Stimulated activated effector memory CD8-positive, alpha-beta T cell treated with anti-CD3 and anti-CD28 coated beads, Interleukin-12 subunit alpha, Interleukin-12 subunit beta, amount 100 ng/mL, for 72 hours (primary cell): ENCODE data around the gene DDR2.
A peak's percentile ranks its signal among the peaks of the same experiment; 100 is the strongest.

Experiments
- ATAC-seq: fragments of 150-1000 bp; cut with Tn5 transposase; 2 replicates; pipeline ENCODE4 v1.10.0; 2021
- DNase-seq, 2 donors: peaks; one replicate each; pipeline ENCODE4 v3.0.0; 2021 to 2022; ENCODE audit warnings: low spot score in 2 of 2
- H3K27ac Mint-ChIP-seq: one replicate; pipeline ENCODE4 v1.8.0; 2022; ENCODE audit warnings: mild to moderate bottlenecking, mixed read lengths
- H3K36me3 Mint-ChIP-seq: one replicate; pipeline ENCODE4 v1.8.0; 2022; ENCODE audit warnings: mild to moderate bottlenecking, mixed read lengths
- H3K4me1 Mint-ChIP-seq: one replicate; pipeline ENCODE4 v1.8.0; 2022; ENCODE audit warnings: mixed read lengths
- H3K4me3 Mint-ChIP-seq: one replicate; pipeline ENCODE4 v1.8.0; 2022; ENCODE audit warnings: mild to moderate bottlenecking, mixed read lengths
- H3K9me3 Mint-ChIP-seq: one replicate; pipeline ENCODE4 v1.8.0; 2022; ENCODE audit warnings: mixed read lengths

DDR2 gene

DNA sequence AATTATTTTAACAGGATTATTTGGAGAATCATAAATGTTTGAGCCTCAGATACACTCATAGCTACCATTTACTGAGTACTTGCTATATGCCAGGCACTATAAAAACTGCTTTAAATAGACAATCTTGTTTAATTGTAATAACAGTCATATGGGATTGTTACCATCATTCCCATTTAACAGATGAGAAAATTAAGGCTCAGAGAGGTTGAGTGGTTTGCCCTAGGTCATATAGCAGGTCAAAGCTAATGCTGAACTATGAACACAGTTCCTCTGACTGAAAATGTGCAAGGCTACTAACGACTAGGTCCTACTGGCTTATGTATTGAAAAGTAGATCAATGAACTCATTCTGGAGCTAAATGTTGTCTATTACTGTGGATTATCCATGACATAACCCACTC, 63.4 kb downstream of the DDR2 start:
- H3K9me3 Mint-ChIP-seq = no peaks in the 10 kb centered on the region
- no peaks in the 10 kb centered on the region for H3K36me3 Mint-ChIP-seq
- peaks cover 5% of the 10 kb centered on the region for H3K4me1 Mint-ChIP-seq
- no peak for DNase-seq
- H3K27ac Mint-ChIP-seq = no peak overlapping the region
- ATAC-seq = no peak
- H3K4me3 Mint-ChIP-seq = no peak overlapping the region

DNA sequence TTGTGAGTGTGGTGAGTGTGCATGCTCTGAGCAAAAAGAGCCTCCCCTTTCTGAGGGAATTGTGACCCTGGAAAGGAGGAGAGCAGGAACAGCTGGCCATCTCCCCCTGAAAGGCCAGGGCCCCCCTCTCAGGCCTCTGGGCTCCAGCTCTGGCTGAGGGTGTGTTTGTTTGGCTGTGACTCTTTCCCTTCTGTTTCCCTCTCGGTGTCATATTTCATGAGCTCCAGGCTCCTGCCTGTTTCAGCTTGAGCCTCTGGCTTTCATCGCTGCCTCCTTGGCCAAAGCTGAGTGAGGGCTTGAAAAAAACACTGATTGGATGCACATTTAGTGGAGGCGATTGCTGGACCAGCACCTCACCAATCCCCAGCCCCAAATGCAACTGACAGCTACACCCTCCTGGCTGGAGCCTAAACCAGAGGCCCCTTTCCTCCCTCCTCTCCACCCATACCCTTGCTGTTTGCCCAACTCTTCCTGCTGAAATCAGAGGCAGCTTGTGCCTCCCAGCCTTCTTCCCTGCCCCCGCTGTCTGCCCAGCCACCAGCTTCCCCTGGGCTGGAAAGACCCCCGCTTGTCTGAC, 64.1 kb downstream of the DDR2 start:
- H3K4me1 Mint-ChIP-seq = no peaks in the 10 kb centered on the region
- ATAC-seq (no peak), DNase-seq (no peak)
- no peak overlapping the region for H3K27ac Mint-ChIP-seq
- no peak overlapping the region for H3K4me3 Mint-ChIP-seq
- H3K36me3 Mint-ChIP-seq = no peaks in the 10 kb centered on the region
- H3K9me3 Mint-ChIP-seq = no peaks in the 10 kb centered on the region

DNA sequence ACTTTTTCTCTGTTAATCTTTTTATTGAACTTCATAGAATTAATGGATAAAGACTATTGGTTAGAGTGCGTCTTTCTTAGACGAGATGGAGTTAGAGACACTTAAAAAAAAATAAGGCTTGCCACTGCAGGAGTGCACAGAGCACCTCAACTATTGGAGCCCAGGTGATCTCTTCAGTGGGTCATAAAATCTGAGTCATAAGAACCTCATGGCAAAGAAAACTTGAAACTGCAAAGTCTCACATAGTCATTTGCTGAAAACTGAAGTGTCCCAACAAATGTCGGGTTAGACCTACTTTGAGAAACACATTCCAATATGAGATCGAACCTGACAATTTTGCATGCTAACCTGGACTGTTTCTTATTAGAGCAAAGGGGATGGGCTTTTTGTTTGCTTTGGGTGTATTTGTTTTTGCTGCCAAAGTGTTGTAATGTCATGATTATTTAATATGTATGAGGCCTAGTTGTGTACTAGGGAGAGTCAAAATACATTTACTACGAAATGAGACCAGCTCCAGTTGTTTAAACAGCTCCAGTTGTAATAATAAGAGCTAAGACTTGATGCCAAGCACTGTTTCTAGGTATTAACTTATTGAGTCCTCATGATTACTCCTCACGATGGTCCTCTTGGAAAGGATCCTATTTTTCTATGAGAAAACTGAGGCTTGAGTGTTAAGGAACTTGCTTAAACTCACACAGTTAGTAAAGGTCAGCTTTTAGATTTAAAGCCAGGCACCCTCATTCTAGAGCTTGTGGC, 65.1 kb downstream of the DDR2 start:
- H3K9me3 Mint-ChIP-seq = no peaks in the 10 kb centered on the region
- H3K4me1 Mint-ChIP-seq = no peaks in the 10 kb centered on the region
- ATAC-seq (no peak), DNase-seq (no peak)
- no peak overlapping the region for H3K27ac Mint-ChIP-seq
- H3K36me3 Mint-ChIP-seq = no peaks in the 10 kb centered on the region
- no peak overlapping the region for H3K4me3 Mint-ChIP-seq

DNA sequence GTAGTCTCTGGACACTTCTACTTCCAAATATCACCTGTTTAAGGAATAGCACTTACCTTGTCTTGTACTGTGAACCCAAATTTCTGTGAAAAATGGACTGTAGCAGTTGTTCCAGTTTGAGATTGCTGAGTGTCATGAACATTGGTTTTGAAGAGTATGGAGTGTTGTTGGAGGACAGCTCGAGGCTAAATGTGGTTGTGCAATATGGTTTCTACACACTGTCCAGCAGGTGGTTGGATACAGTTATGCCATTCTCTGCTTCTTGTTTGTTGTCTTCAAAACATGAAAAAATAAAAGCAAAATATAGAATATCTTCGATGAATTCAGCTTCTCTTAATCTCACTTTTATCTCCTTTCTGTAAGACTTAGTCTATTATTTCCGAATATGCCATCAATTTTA, 67.1 kb downstream of the DDR2 start:
- H3K4me1 Mint-ChIP-seq = no peaks in the 10 kb centered on the region
- ATAC-seq (no peak), DNase-seq (no peak)
- no peaks in the 10 kb centered on the region for H3K9me3 Mint-ChIP-seq
- H3K4me3 Mint-ChIP-seq = no peak overlapping the region
- H3K36me3 Mint-ChIP-seq = no peaks in the 10 kb centered on the region
- no peak overlapping the region for H3K27ac Mint-ChIP-seq

DNA sequence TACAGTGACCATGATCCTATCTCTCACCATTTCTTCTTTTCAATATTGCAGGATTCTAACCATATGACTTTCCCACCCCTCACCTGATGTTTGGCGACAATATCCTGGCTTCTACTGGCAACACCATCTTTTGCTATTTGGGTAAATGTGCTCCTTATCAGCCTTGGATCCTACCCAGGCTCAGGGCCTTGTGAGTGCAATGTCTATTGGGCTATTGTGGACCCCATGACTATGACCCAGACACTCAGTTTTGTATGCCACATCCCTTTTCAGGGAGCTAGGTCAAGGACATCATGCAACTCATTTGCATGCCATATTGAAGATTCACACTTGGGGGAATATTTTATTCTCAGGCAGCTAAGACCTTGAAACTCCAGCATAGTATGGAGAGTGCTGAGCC, 67.9 kb downstream of the DDR2 start:
- H3K4me3 Mint-ChIP-seq = no peak overlapping the region
- no peak for DNase-seq
- ATAC-seq = no peak
- H3K9me3 Mint-ChIP-seq = no peaks in the 10 kb centered on the region
- no peak overlapping the region for H3K27ac Mint-ChIP-seq
- H3K4me1 Mint-ChIP-seq = no peaks in the 10 kb centered on the region
- no peaks in the 10 kb centered on the region for H3K36me3 Mint-ChIP-seq

DNA sequence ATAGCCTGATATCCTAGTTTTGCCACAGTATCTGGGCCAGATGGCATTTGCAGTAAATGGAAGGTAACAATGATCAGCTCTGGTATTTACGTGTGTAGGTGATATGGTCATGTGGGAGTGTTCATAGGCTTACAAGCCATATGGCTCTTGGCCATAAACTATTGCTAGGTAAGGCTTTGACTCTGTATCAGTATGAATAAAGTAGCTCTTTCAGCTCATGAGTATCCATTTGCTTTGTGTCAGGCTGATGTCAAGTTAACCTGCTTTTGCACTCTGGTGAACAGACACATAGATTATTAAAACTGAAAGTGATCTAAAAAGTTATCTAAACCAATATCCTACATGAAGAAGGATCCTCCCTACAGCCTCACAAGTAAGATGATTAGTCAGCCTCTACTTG, 69.0 kb downstream of the DDR2 start:
- H3K9me3 Mint-ChIP-seq = no peaks in the 10 kb centered on the region

DNA sequence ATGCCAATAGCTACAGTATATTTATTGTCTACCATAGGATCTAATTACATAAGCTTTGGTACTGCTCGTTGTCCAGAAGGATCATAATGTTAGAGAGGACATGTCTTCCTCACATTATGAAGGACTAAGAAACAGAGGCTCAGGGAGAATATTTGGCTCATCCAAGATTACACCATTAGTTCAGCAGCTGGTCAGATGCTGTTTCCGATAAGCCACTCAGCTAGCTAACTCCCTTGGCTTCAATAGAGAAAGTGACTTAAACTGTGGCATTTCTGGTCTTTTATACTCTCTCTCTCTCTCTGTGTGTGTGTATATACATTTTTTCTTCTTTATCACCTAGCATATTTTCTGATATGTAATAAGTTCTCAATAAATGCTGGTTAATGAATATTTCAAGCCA, 70.4 kb downstream of the DDR2 start:
- no peak overlapping the region for H3K4me3 Mint-ChIP-seq
- DNase-seq = no peak
- H3K9me3 Mint-ChIP-seq = no peaks in the 10 kb centered on the region
- no peaks in the 10 kb centered on the region for H3K36me3 Mint-ChIP-seq
- H3K27ac Mint-ChIP-seq = no peak overlapping the region
- no peak for ATAC-seq
- no peaks in the 10 kb centered on the region for H3K4me1 Mint-ChIP-seq

More for the DNA sequence above, 69.0 kb downstream of the DDR2 start:
- DNase-seq = no peak
- peak; percentile 60 for ATAC-seq
- H3K27ac Mint-ChIP-seq = no peak overlapping the region
- no peak overlapping the region for H3K4me3 Mint-ChIP-seq
- no peaks in the 10 kb centered on the region for H3K4me1 Mint-ChIP-seq
- no peaks in the 10 kb centered on the region for H3K36me3 Mint-ChIP-seq

DNA sequence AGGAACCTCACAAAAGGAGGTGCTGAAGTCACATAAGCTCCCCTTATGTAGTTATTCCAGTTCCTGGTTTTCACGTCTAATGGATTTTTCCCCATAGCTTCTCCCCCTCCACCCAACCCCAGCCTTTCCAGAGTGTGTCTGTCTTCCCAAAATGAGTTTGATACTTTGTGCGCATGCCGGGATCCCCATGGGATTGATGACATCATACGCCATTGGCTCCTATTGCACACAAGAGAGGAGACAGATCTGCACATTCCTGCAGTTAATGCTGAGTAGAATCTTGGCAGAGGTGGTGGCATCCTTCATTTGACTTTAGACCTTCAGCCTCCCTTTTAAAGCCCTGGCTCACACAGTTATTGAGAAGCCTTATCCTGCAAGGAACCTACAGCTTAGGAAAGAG, 71.4 kb downstream of the DDR2 start:
- ATAC-seq (no peak), DNase-seq (no peak)
- Mint-ChIP-seq H3K36me3 (no peaks in the 10 kb centered on the region), H3K4me1 (no peaks in the 10 kb centered on the region), H3K4me3 (no peak overlapping the region), H3K9me3 (no peaks in the 10 kb centered on the region), H3K27ac (no peak overlapping the region)

DNA sequence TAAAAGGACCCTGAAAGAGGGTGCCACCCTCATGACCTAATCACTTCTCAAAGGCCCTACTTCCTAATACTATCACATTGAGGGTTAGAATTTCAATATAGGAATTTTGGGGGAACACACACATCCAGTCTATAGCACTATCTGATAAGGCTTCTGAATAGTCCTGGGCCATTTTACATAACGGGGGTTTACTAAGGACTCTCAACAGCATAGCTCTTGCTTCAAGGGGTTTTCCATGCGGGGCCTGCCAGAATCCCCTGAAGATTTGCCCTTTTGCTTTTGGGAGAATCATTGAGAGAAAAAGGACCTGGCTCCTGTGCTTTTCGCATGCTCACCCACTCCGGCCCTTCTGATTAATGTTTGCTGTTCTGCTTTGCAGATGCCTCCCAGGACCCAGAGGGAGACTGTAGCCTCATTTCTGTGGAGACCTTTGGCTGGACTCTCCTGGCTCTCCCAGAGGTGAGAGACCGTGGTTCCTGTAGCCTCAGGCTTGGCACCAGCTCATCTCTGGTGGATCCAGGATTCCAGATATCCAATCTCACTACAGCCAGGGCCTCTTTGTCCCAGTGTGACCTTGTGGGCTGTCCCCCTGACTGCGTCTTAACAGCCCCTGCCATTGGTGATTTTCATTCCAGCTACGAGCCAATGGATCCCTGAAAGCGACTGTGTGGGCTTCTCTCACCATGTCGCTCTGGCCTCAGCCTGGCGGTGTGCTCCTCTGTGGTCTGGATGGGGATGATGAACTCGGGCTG, 72.6 kb downstream of the DDR2 start:
- no peaks in the 10 kb centered on the region for H3K4me1 Mint-ChIP-seq
- no peak for ATAC-seq
- H3K4me3 Mint-ChIP-seq = no peak overlapping the region
- no peak for DNase-seq
- H3K27ac Mint-ChIP-seq = no peak overlapping the region
- no peaks in the 10 kb centered on the region for H3K36me3 Mint-ChIP-seq
- no peaks in the 10 kb centered on the region for H3K9me3 Mint-ChIP-seq

DNA sequence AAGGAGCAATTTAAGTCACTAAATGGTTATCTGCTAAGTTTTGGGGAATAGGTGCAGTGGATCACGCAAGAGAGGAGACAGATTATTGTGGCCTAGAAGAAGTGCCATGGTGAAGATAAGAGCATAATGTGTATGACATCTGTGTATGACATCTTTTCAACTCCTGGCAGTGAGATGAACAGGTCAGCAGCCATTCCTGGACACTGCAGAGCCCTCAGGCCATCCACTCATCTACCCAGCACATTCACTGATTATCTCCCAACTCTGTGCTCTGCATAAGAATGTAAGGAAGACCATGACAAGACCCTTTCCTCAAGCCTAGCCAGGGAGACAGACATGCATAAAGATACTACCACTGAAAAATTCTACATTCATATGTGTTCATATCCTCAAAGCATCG, 73.7 kb downstream of the DDR2 start:
- H3K36me3 Mint-ChIP-seq = no peaks in the 10 kb centered on the region
- ATAC-seq = no peak
- no peak for DNase-seq
- no peaks in the 10 kb centered on the region for H3K9me3 Mint-ChIP-seq
- H3K4me3 Mint-ChIP-seq = no peak overlapping the region
- no peak overlapping the region for H3K27ac Mint-ChIP-seq
- H3K4me1 Mint-ChIP-seq = no peaks in the 10 kb centered on the region

DNA sequence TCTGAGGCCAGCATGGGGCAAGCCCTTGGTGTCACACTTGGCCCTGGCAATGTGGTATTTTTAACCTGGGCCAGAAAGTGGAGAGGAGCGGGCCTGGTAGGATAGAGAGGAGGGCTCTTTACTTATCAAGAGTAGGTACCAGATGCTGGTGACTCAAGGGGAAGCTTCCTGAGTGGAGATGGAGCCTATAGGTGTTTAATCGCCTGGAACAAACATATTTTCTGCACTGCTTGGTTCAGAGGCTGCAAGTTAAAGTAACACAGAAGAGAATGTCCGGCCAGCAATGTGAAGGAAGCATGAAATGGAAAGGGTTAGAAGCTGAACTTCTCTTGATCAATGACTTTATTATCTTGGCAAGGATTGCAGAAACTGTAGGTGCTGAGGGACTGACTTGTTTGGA, 74.3 kb downstream of the DDR2 start:
- ATAC-seq = no peak
- no peaks in the 10 kb centered on the region for H3K9me3 Mint-ChIP-seq
- no peaks in the 10 kb centered on the region for H3K36me3 Mint-ChIP-seq
- H3K4me1 Mint-ChIP-seq = no peaks in the 10 kb centered on the region
- H3K27ac Mint-ChIP-seq = no peak overlapping the region
- DNase-seq = no peak
- H3K4me3 Mint-ChIP-seq = no peak overlapping the region

DNA sequence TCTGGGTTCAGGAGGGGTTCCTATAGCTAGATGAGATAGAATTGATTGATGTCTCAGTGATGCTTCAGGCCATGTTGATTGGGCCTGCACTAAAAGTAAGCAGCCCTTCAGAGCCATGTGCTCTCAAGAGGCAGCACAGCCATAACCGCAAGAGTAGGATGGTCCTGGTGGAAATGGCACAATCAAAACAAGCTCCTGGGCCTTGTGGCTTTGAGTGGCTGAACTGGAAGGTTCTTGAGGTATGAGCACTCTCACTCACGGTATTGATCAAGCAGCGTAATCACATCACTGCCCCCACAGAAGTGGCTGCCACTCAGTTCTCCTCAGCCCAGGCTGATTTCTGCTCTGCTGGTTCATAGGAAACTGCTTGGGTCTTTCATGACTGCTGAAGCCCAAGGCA, 76.0 kb downstream of the DDR2 start:
- H3K4me3 Mint-ChIP-seq = no peak overlapping the region
- DNase-seq (no peak), ATAC-seq (no peak)
- no peaks in the 10 kb centered on the region for H3K9me3 Mint-ChIP-seq
- no peaks in the 10 kb centered on the region for H3K36me3 Mint-ChIP-seq
- H3K27ac Mint-ChIP-seq = no peak overlapping the region
- H3K4me1 Mint-ChIP-seq = no peaks in the 10 kb centered on the region

DNA sequence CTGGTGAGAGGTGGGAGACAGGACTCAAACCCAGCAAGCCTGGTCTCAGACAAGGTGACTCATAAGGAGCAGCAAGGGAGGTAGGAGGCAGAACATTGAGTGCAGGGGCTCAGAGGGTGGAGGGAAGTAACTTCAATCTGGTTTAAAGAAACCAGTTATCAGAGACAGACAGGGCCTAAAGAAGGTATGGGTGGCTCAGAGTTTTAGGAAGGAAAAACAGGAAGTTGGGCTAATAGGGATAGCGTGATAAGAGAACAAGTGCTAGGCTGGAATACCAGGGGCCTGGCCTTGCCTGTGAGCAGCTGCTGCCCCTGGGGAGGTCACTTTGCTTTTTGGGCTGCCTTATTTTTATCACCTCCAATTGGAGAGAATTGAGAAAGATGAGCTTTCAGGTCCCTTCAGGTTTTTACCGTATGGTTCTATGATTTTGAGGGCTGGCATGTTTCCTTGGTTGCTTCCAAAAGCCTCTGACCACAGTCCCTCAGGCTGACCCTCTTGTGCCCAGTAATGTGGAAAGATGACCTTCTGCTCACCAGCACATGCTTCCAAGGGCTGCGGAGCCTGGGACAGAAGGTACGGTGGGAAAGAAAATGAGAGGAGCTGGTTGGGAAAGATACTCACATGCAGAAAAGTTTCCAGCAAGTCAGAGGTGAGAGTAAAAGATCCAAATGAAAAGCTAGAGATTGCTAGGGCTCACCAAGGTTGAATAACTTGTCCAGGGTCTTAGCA, 77.0 kb downstream of the DDR2 start:
- Mint-ChIP-seq H3K4me3 (no peak overlapping the region), H3K9me3 (no peaks in the 10 kb centered on the region), H3K36me3 (no peaks in the 10 kb centered on the region), H3K27ac (no peak overlapping the region), H3K4me1 (no peaks in the 10 kb centered on the region)
- no peak for ATAC-seq
- DNase-seq = no peak

DNA sequence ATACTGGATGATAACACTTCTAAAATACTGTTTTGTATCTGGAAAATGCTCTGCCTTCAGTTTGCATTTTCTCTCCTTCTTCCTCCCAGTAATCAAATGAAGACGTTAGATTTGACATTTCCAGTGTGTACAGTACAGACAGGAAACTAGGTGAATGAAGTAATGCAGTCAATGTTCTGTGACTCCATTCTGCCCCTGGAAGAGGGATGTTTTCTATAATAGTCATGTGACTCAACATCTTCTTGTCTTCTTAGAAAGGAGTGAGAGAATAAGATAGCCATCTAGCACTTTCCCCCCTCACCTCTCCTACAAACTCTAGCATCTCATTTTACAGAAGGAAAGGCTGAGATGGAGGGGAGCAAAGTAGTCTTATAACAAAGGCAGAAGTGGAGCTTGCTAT, 77.6 kb downstream of the DDR2 start:
- Mint-ChIP-seq H3K4me3 (no peak overlapping the region), H3K36me3 (no peaks in the 10 kb centered on the region), H3K4me1 (no peaks in the 10 kb centered on the region), H3K27ac (no peak overlapping the region), H3K9me3 (no peaks in the 10 kb centered on the region)
- ATAC-seq = no peak
- no peak for DNase-seq

DNA sequence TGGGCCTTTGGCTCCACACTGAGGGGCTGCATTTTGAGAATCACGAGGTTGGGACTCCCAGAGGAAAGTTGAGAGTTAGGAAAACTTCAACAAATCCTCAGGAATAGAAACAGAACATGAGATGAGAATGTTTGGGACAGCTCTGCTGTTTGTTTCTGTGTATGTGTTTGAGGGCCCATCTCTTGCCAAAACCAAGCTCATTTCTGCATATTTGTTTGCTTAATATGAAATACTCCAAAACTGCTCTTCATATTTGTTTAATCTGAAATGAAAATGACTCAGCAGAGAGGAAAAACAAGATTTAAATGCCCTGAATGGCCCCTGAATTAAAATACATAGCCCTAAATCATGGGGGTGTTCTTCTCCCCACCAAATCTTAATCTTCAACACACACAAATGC, 78.1 kb downstream of the DDR2 start:
- no peak for ATAC-seq
- no peak for DNase-seq
- no peaks in the 10 kb centered on the region for H3K4me1 Mint-ChIP-seq
- no peak overlapping the region for H3K27ac Mint-ChIP-seq
- no peaks in the 10 kb centered on the region for H3K36me3 Mint-ChIP-seq
- H3K9me3 Mint-ChIP-seq = no peaks in the 10 kb centered on the region
- H3K4me3 Mint-ChIP-seq = no peak overlapping the region
